Neural cell (in vitro differentiated cells): ENCODE data around the gene CPS1.
A peak's percentile ranks its signal among the peaks of the same experiment; 100 is the strongest.

Source experiments
- EP300 ChIP-seq: fragments of 450-650 bp; conservative IDR thresholded peaks from 2 replicates; pipeline ENCODE4 v1.6.1; 2014; ENCODE audit warnings: antibody characterized with exemption, mild to moderate bottlenecking, moderate library complexity; ENCODE audit not compliant: poor library complexity, severe bottlenecking
- POLR2AphosphoS5 ChIP-seq: IDR thresholded peaks from 2 replicates; pipeline ENCODE4 v1.6.1; 2012
- RAD21 ChIP-seq: fragments of 450-650 bp; conservative IDR thresholded peaks from 2 replicates; pipeline ENCODE4 v1.6.1; 2014; ENCODE audit warnings: antibody characterized with exemption, mild to moderate bottlenecking, moderate library complexity
- TAF1 ChIP-seq: IDR thresholded peaks from 2 replicates; pipeline ENCODE4 v1.6.1; 2012; ENCODE audit warnings: low read depth
- TF ChIP-seq, protein P1 (sequence below): fragments of 450-650 bp; IDR thresholded peaks from 2 replicates; pipeline ENCODE4 v1.5.1; 2014; ENCODE audit warnings: antibody characterized with exemption, mild to moderate bottlenecking, moderate library complexity; ENCODE audit not compliant: poor library complexity, severe bottlenecking

- TF ChIP-seq, protein P1, sequence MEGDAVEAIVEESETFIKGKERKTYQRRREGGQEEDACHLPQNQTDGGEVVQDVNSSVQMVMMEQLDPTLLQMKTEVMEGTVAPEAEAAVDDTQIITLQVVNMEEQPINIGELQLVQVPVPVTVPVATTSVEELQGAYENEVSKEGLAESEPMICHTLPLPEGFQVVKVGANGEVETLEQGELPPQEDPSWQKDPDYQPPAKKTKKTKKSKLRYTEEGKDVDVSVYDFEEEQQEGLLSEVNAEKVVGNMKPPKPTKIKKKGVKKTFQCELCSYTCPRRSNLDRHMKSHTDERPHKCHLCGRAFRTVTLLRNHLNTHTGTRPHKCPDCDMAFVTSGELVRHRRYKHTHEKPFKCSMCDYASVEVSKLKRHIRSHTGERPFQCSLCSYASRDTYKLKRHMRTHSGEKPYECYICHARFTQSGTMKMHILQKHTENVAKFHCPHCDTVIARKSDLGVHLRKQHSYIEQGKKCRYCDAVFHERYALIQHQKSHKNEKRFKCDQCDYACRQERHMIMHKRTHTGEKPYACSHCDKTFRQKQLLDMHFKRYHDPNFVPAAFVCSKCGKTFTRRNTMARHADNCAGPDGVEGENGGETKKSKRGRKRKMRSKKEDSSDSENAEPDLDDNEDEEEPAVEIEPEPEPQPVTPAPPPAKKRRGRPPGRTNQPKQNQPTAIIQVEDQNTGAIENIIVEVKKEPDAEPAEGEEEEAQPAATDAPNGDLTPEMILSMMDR, result no peak
- TF ChIP-seq POLR2AphosphoS5, result peak; percentile 64
- no peak for TF ChIP-seq TAF1
- TF ChIP-seq EP300, result peak; percentile 69
- TF ChIP-seq RAD21, result no peak
Measured at GRCh38 chr2:210707900-210708299, 151.5 kb downstream of the CPS1 start.
